ENCODE results near the gene EGFR.

GRCh38 chr7:55188590-55189138, 169.8 kb downstream of the EGFR start:
- TF ChIP-seq CTCF (conservative IDR thresholded peaks at IDR 0.05 in 1 of 2, IDR thresholded peaks at IDR 0.05 in 1 of 2; ENCODE audit: extremely low read depth in 1 of 2, insufficient read depth in 1 of 2, low read depth in 1 of 2, low read length in 2 of 2) (no peak), EZH2 (IDR thresholded peaks at IDR 0.05; ENCODE audit: borderline replicate concordance, low read length) (no peak)

Measured in mammary epithelial cell (primary cell).